A673 (cell line): ENCODE measurements around the gene SH2D6. TPM values are rescaled to one million over a fixed set of nuclear protein-coding genes. Genes with fewer than 3 reads are reported as not detected.

Source experiments
- BruUV-seq: library from RNA; stranded (reverse); fragments of 400-500 nt; replicated peaks from 2 replicates; lab custom pipeline; 2021; lab: Mats Ljungman, UMichigan
- CTCF ChIA-PET: fragments of 300-600 bp; sonication (Branson Sonifier 250); formaldehyde crosslinking; loops from one replicate; lab custom pipeline; 2022; ENCODE audit warnings: antibody characterized with exemption; lab: Charles Lee
- POLR2A ChIA-PET: fragments of 300-600 bp; sonication (Branson Sonifier 250); formaldehyde crosslinking; loops from one replicate; lab custom pipeline; 2022; ENCODE audit warnings: antibody characterized with exemption; ENCODE audit not compliant: low non-redundant PET; lab: Charles Lee
- DNase-seq: peaks from one replicate; pipeline ENCODE4 v3.0.0-alpha.2; 2015; ENCODE audit warnings: low spot score
- H3K27ac ChIP-seq: fragments of 200-600 bp; sonication (generic); 2 replicates; pipeline ENCODE4 v1.5.1; 2016; ENCODE audit warnings: mixed run types, low read depth, mild to moderate bottlenecking, mixed read lengths, antibody characterized with exemption, low read length; ENCODE audit not compliant: poor library complexity, severe bottlenecking
- H3K27me3 ChIP-seq: fragments of 200-600 bp; sonication (generic); replicated peaks from 2 replicates; pipeline ENCODE4 v1.6.1; 2017; ENCODE audit warnings: mixed run types, low read depth, mild to moderate bottlenecking, mixed read lengths, antibody characterized with exemption, low read length; ENCODE audit not compliant: insufficient read depth, poor library complexity
- H3K36me3 ChIP-seq: fragments of 200-600 bp; sonication (generic); 2 replicates; pipeline ENCODE4 v1.6.1; 2016; ENCODE audit warnings: mixed run types, mild to moderate bottlenecking, mixed read lengths, antibody characterized with exemption, low read length; ENCODE audit not compliant: insufficient read depth, poor library complexity, severe bottlenecking
- H3K4me1 ChIP-seq: fragments of 200-600 bp; sonication (generic); 2 replicates; pipeline ENCODE4 v1.6.1; 2017; ENCODE audit warnings: mixed run types, mild to moderate bottlenecking, mixed read lengths, antibody characterized with exemption, low read length; ENCODE audit not compliant: insufficient read depth, poor library complexity, severe bottlenecking
- H3K4me3 ChIP-seq: fragments of 200-600 bp; sonication (generic); 2 replicates; pipeline ENCODE4 v1.5.1; 2016; ENCODE audit warnings: low read depth, mixed run types, mild to moderate bottlenecking, mixed read lengths, low read length; ENCODE audit not compliant: poor library complexity, severe bottlenecking
- H3K9me3 ChIP-seq: fragments of 200-600 bp; sonication (generic); 2 replicates; pipeline ENCODE4 v1.6.1; 2016; ENCODE audit warnings: mixed run types, low read depth, mild to moderate bottlenecking, mixed read lengths, antibody characterized with exemption, low read length; ENCODE audit not compliant: poor library complexity, severe bottlenecking
- CTCF ChIP-seq: fragments of 300-800, 200-600 bp; sonication (generic); conservative IDR thresholded peaks from 2 replicates; pipeline ENCODE4 v1.5.1; 2017; ENCODE audit warnings: low read depth, mild to moderate bottlenecking, antibody characterized with exemption, low read length, moderate library complexity, mixed read lengths
- EZH2 ChIP-seq: fragments of 200-600 bp; sonication (generic); IDR thresholded peaks from 2 replicates; pipeline ENCODE4 v1.6.1; 2017; ENCODE audit warnings: borderline replicate concordance, low read depth, mild to moderate bottlenecking, mixed read lengths, antibody characterized with exemption, low read length; ENCODE audit not compliant: poor library complexity, severe bottlenecking
- intact Hi-C: fragments of 100-400 bp; cut with micrococcal nuclease; formaldehyde crosslinking; loops from one replicate; pipeline ENCODE4 v1.10.0; 2022; ENCODE audit not compliant: unreplicated experiment
- total RNA-seq: library from RNA; stranded (reverse); gene quantifications from 2 replicates; pipeline ENCODE4 v1.2.3, GENCODE V29; 2021

Gene SH2D6
- total RNA-seq, 1 experiment from 2014 or later, result 0.52 TPM

GRCh38 chr2:85397925-85398331 is 20.6 kb upstream of the SH2D6 start:
- no peaks in the 10 kb centered on the region for H3K9me3 ChIP-seq
- CTCF ChIA-PET, result no interaction called here
- no peak overlapping the region for H3K4me3 ChIP-seq
- no peaks in the 10 kb centered on the region for H3K4me1 ChIP-seq
- BruUV-seq, result no TSS peak
- intact Hi-C loops, result no loop called here
- POLR2A ChIA-PET, result no interaction called here
- DNase-seq, result no peak
- no peak overlapping the region for H3K27ac ChIP-seq
- TF ChIP-seq EZH2, result no peak
- TF ChIP-seq CTCF, result no peak
- H3K36me3 ChIP-seq, result peaks cover 9% of the 10 kb centered on the region
- no peaks in the 10 kb centered on the region for H3K27me3 ChIP-seq

DNA sequence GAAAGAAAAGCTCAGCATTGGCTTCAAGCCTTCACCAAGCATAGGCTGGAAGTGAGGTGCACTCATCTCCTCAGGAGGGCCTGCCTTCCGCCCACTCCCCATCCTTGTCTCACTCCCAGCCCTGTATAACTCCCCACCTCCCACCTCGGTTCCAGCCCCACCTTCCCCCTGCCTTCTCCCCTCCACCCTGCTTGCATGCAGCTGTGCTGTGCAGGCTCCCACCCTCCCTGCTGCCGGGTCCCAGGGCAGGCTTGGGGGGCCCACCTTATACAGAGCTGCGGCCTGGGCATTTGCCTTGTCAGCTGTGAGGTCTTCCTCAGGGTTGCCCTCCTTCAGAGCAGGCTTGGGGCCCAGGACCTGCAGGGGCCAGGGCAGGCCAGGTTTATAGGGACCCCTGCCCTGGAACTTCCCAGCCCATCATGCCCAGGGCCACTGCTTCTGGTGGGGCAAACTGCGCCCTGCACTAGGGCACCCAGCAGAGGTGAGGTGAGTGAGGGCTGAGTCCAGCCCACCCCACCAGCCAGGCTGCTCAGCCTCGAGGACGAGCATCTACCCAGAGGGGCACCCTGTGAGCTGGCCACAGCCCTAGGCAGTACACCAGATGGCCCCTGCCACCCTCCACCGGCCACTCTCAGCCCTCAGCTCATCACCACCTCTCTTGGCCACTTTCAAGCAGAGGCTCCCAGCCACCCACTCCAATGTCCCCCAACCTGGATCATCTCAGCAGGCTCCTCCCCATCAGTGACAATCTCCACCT is 19.9 kb upstream of the SH2D6 start:
- no peak for TF ChIP-seq CTCF
- no peak for TF ChIP-seq EZH2
- intact Hi-C loops, result no loop called here
- CTCF ChIA-PET, result no interaction called here
- POLR2A ChIA-PET, result no interaction called here
- Histone ChIP-seq H3K4me3 (no peak overlapping the region), H3K9me3 (no peaks in the 10 kb centered on the region), H3K27me3 (no peaks in the 10 kb centered on the region), H3K4me1 (no peaks in the 10 kb centered on the region), H3K36me3 (peaks cover 9% of the 10 kb centered on the region), H3K27ac (no peak overlapping the region)
- no peak for DNase-seq
- BruUV-seq, result no TSS peak

DNA sequence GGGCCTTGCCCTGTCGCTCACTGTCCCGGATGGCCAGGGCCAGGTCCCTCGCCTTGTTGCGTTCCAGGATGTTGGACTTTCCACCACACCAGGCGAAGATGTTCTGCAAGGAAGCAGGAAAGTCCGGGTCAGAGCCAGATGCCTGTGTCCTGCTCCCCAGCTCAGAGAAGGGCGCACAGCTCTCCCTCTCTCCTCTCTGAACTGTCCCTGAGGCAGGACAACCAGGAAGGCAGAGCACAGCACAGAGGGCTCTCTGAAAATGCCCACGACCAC is 19.4 kb upstream of the SH2D6 start:
- no peak for DNase-seq
- Histone ChIP-seq H3K27ac (no peak overlapping the region), H3K4me1 (no peaks in the 10 kb centered on the region), H3K9me3 (no peaks in the 10 kb centered on the region), H3K27me3 (no peaks in the 10 kb centered on the region), H3K36me3 (peaks cover 12% of the 10 kb centered on the region), H3K4me3 (no peak overlapping the region)
- CTCF ChIA-PET, result no interaction called here
- no TSS peak for BruUV-seq
- no peak for TF ChIP-seq CTCF
- no peak for TF ChIP-seq EZH2
- intact Hi-C loops, result no loop called here
- POLR2A ChIA-PET, result no interaction called here
